Upper lobe of left lung (tissue), 4 donors: Measurements from ENCODE around the gene DDX27.

ENCODE experiments used
- CTCF ChIP-seq, 6 experiments: fragments of 450-650 bp in 4 of 6; fragments of 200-600 bp in 2 of 6; sonication (generic) in 2 of 6; IDR thresholded peaks; one replicate each; pipeline ENCODE4 v1.5.1; 2016 to 2019; ENCODE audit warnings: antibody characterized with exemption in 6 of 6
- EP300 ChIP-seq, 4 donors: sonication (generic); formaldehyde crosslinking; IDR thresholded peaks; one replicate each; pipeline ENCODE4 v1.5.1; 2017; ENCODE audit warnings: antibody characterized with exemption in 4 of 4, control low read depth in 2 of 4
- POLR2A ChIP-seq, 4 donors: fragments of 450-650 bp; IDR thresholded peaks; one replicate each; pipeline ENCODE4 v1.5.1; 2016 to 2017; ENCODE audit warnings: antibody characterized with exemption in 4 of 4, mild to moderate bottlenecking in 2 of 4
- POLR2AphosphoS5 ChIP-seq, 2 donors: sonication (generic); formaldehyde crosslinking; IDR thresholded peaks; one replicate each; pipeline ENCODE4 v1.5.1; 2017; ENCODE audit warnings: antibody characterized with exemption in 2 of 2

- TF ChIP-seq CTCF (IDR thresholded peaks at IDR 0.05) (no peak), POLR2A (IDR thresholded peaks at IDR 0.05) (no peak), POLR2AphosphoS5 (IDR thresholded peaks at IDR 0.05) (no peak), EP300 (IDR thresholded peaks at IDR 0.05) (no peak)
Measured at GRCh38 chr20:49247792-49248191, 28.6 kb downstream of the DDX27 start.
